ENCODE results near the gene UBALD1. TPM values are rescaled to one million over a fixed set of nuclear protein-coding genes. Genes with fewer than 3 reads are reported as not detected.

The UBALD1 gene
- total RNA-seq, 1 donor from 2014 or later = 26.2 TPM

DNA sequence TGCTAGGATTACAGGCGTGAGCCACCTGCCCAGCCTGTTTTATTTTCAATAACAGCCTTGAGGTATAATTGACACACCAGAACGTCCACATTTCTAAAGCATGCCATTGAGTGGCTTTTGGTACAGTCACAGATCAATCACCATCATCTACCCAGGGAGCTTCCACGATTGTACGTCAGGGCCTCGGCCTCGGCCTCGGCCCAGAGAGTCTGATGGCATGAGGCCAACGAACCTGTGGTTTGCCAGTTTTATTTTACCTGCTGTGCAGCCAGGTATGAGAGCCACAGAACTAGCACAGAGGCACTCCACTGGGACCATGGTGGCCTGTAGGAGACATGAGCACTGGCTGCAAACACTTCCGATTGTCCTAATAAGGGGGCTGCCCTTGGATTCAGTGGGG is 8.3 kb downstream of the UBALD1 start:
- DNase-seq (ENCODE audit: missing footprints) (no peak), ATAC-seq (no peak)
- intact Hi-C loops (cut with DNase I) = no loop called here

DNA sequence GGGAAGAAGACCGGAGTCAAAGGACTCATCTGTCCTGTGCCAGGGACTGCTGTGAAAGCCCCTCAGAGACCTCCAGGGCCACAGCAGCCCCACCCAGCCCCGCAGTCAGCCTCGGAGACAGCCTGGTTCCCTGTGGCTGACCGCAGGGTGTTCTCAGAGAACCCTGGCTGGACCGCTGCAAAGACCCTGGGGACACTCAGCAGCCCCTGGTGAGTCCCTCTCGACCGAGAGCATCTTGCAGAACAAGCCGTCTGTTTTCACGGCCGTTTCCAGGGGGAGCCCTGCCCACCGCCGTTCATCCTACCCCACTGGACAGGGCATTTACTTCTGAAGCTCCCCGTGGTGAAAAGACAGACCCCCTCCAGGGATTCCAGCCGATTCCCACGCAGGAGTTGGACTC is 10.3 kb downstream of the UBALD1 start:
- DNase-seq (ENCODE audit: missing footprints) (no peak), ATAC-seq (no peak)
- intact Hi-C loops (cut with DNase I) = no loop called here

DNA sequence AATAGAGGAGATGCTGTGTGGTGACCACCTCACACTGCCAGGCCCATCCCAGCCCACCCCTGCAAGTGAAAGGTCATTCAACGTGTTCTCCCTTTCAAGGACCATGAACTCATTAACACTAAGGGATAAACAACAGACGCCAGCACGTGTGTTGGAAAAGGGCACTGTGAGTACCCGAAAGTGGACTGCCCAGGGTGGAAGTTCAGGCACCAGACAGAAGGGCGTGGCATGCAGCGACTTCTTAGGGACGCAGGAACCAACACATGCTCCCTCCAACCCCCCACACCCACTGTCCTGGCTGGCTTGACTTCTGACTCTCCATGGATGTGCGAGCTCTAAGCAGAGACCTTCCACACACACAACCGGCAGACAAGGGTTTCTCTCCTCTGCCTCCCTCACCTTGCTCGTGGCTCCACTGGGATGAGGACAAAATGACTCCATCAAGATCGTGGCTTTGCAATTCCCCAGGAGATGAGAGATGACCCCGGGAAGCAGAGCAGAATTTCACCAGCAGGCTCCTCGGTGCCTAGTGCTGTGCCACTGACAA is 11.0 kb downstream of the UBALD1 start:
- intact Hi-C loops (cut with DNase I) = no loop called here
- ATAC-seq (no peak), DNase-seq (ENCODE audit: missing footprints) (no peak)

DNA sequence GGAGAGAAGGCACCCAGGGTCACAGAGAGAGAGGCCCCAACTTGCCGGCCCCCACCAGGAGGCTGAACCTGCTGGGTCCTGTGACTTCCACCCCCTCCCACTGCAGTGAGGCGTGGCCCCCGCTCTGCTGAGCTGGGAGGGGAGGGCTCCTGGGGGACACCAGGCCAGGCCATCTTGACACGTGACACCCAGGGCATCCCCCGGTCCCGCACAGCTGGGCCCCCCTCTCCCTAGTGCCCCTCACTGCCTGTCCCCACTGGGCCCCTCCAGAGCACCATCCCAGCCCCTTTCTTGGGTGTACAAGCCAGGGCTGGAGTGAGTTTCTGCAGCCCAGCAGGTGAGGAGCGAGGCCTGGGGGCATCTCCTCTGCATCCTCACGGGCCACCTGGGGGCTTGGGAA is 12.4 kb downstream of the UBALD1 start:
- DNase-seq (ENCODE audit: missing footprints) = no peak
- intact Hi-C loops (cut with DNase I) = no loop called here
- ATAC-seq = no peak

DNA sequence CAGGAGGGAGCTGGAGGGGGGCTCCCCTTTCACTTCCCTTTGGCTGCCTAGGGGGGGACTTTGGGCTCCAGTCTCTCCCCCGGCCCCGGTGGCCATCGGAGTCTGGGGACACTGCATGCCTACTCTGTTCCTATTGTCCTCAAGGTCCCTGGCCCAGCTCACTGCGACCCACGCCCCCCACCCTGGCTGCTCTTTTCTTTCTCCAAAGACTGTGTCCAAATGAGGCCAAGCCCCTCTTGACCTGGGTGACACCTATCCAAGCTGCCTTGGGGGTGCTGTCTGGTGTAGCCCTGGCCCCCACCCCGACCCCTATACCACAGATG is 12.9 kb downstream of the UBALD1 start:
- DNase-seq (ENCODE audit: missing footprints) = no peak
- ATAC-seq = no peak
- intact Hi-C loops (cut with DNase I) = no loop called here

DNA sequence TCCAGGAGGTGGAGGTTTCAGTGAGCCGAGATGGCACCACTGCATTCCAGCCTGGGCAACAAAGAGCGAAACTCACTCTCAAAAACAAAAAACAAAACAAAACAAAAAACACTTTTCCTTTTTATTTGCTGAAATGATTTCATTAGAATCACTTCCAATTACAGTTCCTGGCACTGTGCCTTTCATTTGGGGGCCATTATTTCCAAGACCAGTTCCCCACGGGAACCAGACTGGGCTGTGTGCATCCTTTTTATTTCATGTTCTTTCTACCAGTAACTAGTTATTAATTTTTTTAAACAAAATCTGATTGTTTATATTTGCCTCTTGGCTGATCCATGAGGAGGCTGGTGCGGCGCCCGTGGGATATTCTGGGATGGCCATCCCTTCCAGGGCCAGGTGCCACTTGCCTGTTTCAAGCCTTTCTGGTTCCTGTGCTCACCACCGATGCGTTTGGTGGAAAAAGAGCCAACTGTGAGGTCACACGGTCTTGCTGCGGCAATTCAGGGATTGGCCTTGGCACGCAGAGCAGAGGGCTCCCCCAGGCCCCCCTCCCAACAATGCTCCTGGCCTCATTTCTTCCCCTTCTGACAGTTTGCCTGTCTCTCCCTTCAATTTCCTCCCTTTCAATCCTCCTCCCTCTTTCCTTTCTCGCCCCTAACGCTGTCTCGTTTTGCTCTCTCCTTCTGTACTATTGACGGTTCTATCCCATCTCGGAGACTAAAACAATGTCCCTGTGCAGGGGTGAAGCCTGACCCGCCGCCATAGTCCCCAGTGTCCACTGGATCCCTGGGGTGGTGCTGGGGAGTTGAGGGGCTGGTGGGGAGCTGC is 13.4 kb downstream of the UBALD1 start:
- intact Hi-C loops (cut with DNase I) = no loop called here
- DNase-seq (ENCODE audit: missing footprints) (no peak), ATAC-seq (peak; percentile 49)

DNA sequence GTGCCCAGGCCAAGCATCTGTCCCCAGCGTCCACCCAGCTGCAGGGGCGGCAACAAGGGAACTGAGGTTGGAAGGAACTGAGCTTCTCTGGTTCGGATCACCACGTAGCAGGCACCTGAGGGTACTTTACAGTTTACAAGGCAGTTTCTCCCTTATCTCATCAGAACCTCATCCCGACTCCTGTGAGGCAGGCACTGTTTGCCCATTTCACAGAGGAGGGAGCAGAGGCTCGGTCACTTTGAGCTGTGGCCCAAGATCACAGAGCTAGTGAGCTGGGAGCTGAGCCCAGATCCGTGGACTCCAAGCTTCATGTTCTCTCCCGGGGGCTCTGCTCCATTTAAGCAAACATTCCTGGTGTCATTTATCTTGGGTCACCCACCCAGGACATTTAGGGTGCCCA is 15.1 kb downstream of the UBALD1 start:
- intact Hi-C loops (cut with DNase I) = no loop called here
- DNase-seq (ENCODE audit: missing footprints) = no peak
- no peak for ATAC-seq

DNA sequence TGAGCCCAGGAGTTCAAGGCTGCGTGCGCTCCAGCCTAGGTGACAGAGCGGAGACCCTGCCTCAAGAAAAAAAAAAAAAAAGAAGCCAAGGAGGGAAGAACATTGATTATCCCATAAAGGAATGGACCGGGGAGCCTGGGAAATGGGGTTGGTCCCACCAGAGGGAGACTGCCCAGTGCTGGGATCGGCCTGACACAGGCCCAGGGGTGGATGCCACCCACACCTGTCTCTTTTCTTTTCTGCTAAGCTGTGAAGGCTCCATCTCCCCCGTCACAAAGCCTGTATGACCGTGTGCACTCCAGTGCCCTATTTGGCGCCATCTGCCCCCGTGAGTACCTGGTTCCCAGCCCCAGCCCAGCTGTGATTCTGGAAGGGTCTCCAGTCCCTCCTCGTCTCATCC is 15.7 kb downstream of the UBALD1 start:
- intact Hi-C loops (cut with DNase I) = no loop called here
- ATAC-seq = no peak

DNA sequence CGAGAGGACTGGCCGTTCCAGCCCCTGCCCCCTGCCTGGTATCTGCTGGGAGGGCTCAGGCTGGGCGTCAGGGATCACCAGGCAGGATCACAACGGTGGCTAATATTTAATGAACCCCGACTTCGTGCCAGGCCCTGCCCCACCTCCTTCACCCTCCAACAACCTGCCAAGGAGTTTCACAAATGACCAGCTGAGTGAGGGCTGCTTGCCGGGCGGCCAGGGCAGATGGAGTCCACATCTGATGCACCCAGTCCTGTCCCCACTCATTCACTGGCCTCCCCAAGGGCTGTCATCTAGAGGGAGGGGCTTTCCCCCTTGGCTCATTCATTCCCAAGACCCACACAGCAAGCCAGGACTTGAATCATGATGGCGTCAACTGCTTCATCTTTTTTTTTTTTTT is 17.5 kb downstream of the UBALD1 start:
- ATAC-seq = no peak
- intact Hi-C loops (cut with DNase I) = no loop called here
- DNase-seq (ENCODE audit: missing footprints) = no peak

More for the DNA sequence above, 15.7 kb downstream of the UBALD1 start:
- no peak for DNase-seq (ENCODE audit: missing footprints)

DNA sequence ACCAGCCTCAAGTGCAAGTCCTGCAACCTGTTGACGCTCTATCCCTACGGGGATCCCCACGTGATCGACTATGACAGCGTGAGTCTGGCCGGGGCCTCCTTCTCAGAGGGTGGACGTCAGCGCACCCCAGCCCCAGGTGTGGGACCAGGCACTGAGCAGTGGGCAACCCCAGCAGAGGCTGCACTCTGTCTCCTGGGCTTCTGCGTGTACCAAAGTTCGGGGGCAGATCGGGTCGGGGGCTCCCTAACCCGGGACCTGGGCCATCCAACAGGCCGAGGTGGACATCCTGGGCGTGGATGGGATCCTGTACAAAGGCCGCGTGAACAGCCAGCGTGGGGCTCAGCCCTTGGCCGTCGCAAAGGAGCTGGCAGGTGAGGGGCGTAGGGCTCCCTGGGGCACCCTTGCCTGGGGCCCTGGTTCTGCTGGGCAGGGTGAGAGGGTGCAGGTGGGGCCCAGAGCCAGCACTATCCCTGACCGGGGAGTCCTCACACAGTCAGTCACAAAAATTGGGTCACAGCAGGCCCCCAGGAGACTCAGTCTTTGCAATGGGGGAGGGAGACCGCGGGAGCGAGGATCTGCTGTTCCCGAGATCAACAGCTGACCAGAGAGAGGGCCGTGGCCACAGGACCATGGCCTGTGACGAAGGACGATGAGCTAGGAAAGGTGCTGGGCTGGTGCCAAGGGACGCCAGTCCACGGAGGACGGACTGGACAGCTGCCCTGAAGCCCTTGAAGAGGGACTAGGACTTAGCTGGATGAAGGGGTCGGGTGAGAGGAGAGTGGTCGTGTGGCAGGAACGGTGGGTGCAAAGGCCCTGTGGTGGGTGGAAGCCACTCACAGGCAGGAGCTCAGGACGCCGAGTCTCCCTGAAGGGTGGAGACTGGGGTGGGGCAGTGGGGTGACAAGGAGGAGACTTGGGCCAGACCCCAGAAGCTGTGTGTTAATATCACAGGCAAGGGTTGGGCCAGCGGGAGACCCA is 20.0 kb downstream of the UBALD1 start:
- ATAC-seq (no peak), DNase-seq (ENCODE audit: missing footprints) (no peak)
- intact Hi-C loops (cut with DNase I) = no loop called here

DNA sequence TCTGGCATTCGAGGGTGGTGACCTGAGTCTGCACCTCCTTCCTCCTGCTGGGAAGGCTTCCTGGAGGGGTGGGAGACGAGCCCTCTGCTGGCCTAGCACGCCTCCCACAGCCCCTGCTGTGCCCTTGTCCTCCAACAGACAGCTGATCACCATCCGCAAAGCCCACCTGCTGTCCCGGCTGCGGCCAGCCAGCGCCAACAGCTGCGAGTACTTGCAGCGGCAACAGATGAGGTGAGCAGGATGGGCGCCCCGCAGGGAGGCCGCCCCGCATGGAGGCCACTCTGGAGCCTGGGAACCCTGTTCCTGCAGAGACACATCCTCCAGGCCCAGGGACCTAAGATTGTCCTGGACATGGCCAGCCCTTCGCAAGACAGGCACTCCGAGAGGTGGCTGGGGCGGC is 21.6 kb downstream of the UBALD1 start:
- ATAC-seq (no peak), DNase-seq (ENCODE audit: missing footprints) (no peak)
- intact Hi-C loops (cut with DNase I) = no loop called here

DNA sequence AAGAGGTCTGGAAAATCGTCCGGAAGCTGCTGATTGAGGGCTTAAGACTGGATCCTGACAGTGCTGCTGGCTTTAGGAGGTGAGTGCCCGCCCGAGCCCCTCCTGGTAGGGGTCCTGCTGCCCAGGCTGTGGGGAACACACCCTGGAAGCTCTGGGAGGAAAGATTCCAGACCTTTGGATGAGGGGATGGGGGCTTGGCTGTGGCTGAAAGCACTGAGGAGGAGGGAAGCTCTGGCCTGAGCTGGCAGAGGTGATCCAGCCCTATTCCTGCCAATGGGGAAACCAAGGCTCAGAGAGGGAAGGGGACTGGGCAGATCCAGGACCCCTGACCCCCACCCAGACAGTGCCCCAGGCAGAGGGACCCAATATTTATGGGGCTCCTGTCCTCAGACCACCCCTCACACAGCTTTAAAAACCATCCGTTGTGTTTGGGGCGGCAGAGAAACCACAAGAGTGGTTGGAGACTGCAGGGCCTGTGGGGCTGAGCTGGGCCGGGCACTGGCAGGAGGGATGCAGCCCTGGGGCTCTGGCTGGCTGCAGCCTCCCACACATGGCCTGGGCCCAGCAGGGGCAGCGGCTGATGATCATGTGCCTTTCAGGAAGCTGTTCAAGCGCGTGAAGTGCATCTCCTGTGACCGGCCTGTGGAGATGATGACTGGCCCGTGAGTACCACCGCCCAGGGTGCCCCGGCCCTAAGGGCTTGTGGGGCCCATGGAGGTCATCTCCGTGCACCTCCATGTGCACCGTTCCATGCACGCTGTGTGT is 22.8 kb downstream of the UBALD1 start:
- DNase-seq (ENCODE audit: missing footprints) (no peak), ATAC-seq (no peak)
- intact Hi-C loops (cut with DNase I) = no loop called here

DNA sequence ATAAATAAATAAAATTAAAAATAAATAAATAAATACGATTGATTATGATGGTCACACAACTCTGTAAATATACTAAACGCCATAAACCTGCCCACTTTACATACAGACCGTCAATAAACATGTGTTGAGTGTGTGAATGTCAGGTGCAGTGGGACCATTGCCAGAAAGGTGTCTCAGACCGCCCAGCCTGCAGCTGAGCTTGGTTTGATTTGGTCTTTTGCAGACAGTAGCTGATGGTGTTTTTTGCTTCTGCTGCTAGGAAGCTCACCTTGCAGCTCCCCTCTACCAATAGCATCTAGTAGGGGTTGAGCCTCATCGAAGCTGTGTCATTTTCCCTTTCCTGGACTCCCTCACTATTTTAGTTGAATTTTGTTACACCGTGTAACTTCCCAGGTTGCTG is 23.5 kb downstream of the UBALD1 start:
- intact Hi-C loops (cut with DNase I) = no loop called here
- DNase-seq (ENCODE audit: missing footprints) (no peak), ATAC-seq (no peak)

DNA sequence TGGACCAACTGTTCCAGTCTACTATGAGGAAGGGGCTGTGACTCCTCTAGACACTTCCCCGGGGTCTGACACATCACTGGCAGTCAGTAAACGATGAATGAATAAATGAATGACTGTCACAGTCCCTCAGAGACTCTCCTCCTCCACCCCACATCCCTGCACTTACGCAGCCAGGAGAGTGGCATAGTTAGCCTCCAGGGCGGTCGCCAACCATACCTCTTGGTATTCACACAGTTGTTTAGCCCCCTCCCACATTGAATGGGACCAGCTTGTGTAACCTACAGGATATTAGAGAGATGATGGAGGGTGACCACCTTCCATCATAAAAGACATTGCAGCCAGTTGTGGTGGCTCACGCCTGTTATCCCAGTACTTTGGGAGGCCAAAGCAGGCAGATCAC is 25.7 kb downstream of the UBALD1 start:
- ATAC-seq (no peak), DNase-seq (ENCODE audit: missing footprints) (no peak)
- intact Hi-C loops (cut with DNase I) = loop anchor here (5.0 kb wide), 1 partner anchor 72 kb away; no protein-coding TSS in a partner anchor

DNA sequence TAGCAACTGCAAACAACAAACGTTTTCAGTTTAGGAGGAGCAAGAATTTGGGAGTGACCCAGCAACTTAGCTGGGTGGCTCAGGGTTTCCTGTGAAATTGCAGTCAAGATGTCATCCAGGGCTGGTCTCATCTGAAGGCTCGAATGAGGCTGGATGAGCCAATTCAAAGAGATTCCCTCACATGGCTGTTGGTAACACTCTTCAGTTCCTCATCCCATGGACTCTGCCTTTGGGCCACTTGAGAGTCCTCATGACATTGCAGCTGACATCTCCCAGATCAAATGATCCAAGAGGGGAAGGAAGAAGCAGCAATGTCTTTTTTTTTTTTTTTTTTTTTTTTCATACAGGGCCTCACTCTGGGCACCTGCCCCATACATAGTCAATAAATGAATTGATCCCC is 26.3 kb downstream of the UBALD1 start:
- ATAC-seq (no peak), DNase-seq (ENCODE audit: missing footprints) (no peak)
- intact Hi-C loops (cut with DNase I) = loop anchor here (5.0 kb wide), 1 partner anchor 71 kb away; no protein-coding TSS in a partner anchor

DNA sequence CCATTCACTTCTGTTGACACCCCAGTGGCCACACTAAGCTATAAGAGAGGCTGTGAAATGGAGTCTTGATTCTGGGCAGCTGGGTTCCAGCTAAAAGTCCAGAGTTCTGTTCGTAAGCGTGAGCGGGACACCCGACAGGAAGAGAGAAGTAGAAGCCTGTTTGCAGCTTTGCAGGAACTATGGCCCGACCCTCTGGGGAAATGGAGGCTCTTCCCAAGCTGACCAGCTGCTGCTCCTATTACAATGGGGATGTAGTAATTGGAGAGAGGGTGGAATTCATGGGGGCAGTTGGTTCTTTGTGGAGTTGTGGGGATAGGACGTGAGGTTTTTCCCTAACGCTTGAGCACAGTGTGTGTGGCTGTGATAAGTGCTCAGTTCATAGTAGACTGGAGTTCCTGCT is 28.4 kb downstream of the UBALD1 start:
- DNase-seq (ENCODE audit: missing footprints) = no peak
- no peak for ATAC-seq
- intact Hi-C loops (cut with DNase I) = loop anchor here (5.0 kb wide), 1 partner anchor 69 kb away; no protein-coding TSS in a partner anchor

DNA sequence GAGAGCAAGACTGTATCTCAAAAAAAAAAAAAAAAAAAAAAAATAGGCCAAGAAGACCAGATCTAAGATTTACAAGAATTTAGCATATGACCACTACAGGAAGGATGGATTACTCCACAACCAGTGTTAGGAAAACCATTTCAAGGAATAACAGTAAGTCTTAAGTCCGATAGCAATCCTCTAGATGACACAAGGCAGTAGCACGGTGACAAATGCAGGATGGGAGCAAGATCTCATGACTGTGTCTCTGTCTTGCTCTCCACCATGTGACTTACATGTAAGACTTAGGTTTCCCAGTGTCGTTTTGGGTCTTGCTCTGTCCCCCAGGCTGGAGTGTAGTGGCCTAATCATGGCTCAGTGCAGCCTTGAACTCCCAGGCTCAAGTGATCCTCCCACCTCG is 30.8 kb downstream of the UBALD1 start:
- intact Hi-C loops (cut with DNase I) = no loop called here
- DNase-seq (ENCODE audit: missing footprints) = no peak
- ATAC-seq = no peak

DNA sequence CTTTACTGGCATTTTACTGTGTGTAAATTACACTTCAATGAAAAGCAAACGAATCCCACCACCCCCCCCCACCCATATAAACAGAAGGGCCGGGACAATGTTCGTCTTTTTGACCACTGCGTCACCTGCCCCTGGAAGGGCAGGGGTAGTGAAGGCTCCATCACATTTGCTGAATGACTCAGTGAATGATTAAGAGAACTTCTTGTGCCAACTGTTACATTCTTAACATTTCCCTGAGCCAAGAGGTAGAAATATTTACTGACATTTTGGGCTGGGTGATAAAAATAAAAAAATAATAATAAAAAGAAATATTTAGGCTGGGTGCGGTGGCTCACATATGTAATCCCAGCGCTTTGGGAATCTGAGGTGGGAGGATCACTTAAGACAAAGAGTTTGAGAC is 34.4 kb downstream of the UBALD1 start:
- intact Hi-C loops (cut with DNase I) = no loop called here
- no peak for ATAC-seq

DNA sequence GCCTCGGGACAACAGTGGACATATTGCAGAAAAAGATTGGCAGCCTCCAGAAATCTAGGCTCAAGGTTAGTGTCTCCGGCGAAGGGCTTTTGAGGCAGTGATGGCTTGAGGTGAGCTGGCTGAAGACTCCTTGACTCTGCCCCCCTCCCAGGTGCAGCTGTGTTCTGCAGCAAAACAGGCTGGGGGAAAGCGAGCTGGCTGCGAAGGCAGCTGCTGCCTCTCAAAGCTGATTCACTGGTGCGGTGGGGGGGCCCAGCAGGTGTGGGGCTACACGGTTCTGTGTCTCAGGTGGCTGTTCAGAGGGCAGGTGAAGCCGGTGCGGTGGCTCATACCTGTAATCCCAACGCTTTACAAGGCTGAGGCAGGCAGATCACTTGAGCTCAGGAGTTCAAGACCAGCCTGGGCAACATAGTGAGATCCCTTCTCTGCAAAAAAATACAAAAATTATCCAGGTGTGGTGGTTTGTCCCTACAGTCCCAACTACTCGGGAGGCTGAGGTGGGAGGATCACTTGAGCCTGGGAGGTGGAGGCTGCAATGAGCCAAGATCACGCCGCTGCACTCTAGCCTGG is 35.6 kb downstream of the UBALD1 start:
- ATAC-seq (no peak), DNase-seq (ENCODE audit: missing footprints) (no peak)
- intact Hi-C loops (cut with DNase I) = no loop called here

More for the DNA sequence above, 34.4 kb downstream of the UBALD1 start:
- DNase-seq (ENCODE audit: missing footprints) = no peak

All from Right ventricle myocardium inferior (tissue), 1 donor.